OCI-LY1 (cell line): Measurements from ENCODE around the gene FNDC7.

Experiments used
- CTCF ChIP-seq: fragments of 200-600 bp; sonication (generic), shearing (Covaris generic); IDR thresholded peaks from 2 replicates; pipeline ENCODE4 v1.5.1; 2017; ENCODE audit warnings: mild to moderate bottlenecking, antibody characterized with exemption, low read length, moderate library complexity, mixed read lengths
- EZH2 ChIP-seq: fragments of 200-600 bp; sonication (generic), shearing (Covaris generic); IDR thresholded peaks from 2 replicates; pipeline ENCODE4 v1.8.0; 2017; ENCODE audit warnings: borderline replicate concordance, mixed run types, mild to moderate bottlenecking, antibody characterized with exemption, low read length, moderate library complexity, mixed read lengths

DNA sequence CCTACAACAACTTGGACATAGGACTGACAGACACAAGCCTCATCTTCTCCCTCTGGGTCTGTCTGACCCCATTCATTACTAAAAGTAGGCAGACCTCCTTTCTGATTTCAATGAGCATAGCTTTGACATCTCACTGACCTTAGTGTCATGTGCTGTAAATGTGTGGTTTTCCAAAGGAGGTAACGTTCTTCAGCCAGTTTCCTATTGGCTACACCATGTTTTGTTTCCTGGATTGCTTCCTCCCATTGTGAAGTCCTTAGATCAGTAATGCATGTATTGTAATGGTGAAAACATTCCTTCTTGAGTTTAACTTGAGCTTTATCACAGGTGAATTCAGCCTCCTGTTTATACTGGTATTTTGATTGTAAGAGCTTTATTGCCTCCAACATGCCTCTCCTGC, 54.4 kb downstream of the FNDC7 start:
- TF ChIP-seq CTCF (no peak), EZH2 (no peak)
